Body of pancreas (tissue), 4 donors: ENCODE results near the gene ABCA3.

Experiments used
- CTCF ChIP-seq, 7 experiments: fragments of 450-650 bp in 4 of 7; fragments of 200-600 bp in 3 of 7; sonication (generic) in 3 of 7; IDR thresholded peaks; one replicate each; pipeline ENCODE4 v1.5.1; 2016 to 2019; ENCODE audit warnings: antibody characterized with exemption in 7 of 7
- POLR2A ChIP-seq, 3 donors: fragments of 450-650 bp; IDR thresholded peaks; one replicate each; pipeline ENCODE4 v1.6.1; 2016; ENCODE audit warnings: antibody characterized with exemption in 3 of 3, mild to moderate bottlenecking in 2 of 3

DNA sequence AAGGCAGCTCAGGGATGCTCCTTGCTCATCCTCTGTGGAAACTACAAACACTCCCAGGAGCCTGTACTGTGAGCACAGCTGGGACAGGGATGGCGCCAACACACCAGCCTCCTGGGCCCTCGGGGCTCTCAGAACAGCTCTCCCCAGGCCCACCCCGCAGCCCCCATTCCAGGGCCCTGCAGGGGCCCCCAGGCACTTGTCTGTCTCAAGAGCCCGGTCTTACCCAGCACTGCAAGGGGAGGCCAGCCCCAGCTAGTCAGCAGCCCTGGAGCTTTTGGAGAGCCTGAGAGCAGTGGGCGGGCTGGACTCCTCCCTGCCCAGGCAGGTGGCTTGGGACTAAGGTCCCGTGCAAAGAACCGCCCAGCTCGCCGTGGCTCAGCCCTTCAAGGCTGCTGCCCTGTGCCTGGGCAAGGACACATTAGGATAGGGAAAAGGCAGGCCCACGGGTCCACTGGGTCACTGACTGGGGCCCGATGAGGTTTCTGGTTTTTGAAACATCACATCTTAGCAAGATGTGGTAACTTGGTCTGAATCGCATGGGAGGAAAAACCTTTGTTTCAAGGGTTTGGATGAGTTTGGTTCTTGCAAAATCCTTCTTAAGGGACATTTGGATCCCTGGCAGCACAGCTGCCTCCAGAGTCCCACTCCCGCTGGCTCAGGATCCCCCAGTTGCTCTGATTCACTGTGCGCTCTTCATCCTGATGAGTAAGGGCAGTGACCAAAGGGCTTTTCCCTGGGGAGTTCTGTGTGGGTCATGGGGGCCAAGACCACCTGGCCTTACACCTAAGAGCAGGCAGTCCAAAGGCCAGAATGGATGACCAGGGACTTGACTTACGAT lies 101.5 kb downstream of the ABCA3 start:
- no peak for TF ChIP-seq CTCF (IDR thresholded peaks at IDR 0.05)
- no peak for TF ChIP-seq POLR2A (IDR thresholded peaks at IDR 0.05)
